BJ (cell line): ENCODE measurements around the gene RPS4Y2. TPM values are rescaled to one million over a fixed set of nuclear protein-coding genes. Genes with fewer than 3 reads are reported as not detected.

Experiments used
- CTCF ChIA-PET: fragments of 350-600 bp; formaldehyde crosslinking; extraction: SDS; loops from one replicate; lab custom pipeline; 2021; ENCODE audit warnings: antibody characterized with exemption, inconsistent platforms; lab: Yijun Ruan, JAX
- POLR2A ChIA-PET: fragments of 300-600 bp; sonication (Branson Sonifier 250); formaldehyde crosslinking; extraction: SDS; loops from one replicate; lab custom pipeline; 2021; ENCODE audit warnings: antibody characterized with exemption; lab: Charles Lee
- DNase-seq: peaks from one replicate; pipeline ENCODE4 v3.0.0-alpha.2; 2011; ENCODE audit warnings: low read depth
- H3K27me3 ChIP-seq: 2 replicates; pipeline ENCODE4 v1.6.0; 2011; ENCODE audit warnings: low read length; ENCODE audit not compliant: control insufficient read depth, insufficient read depth
- H3K36me3 ChIP-seq: 2 replicates; pipeline ENCODE4 v1.5.1; 2011; ENCODE audit warnings: low read length; ENCODE audit not compliant: control insufficient read depth, insufficient read depth
- H3K4me3 ChIP-seq: 2 replicates; pipeline ENCODE4 v1.5.1; 2011; ENCODE audit warnings: low read depth, mild to moderate bottlenecking, control low read depth, low read length
- polyA plus RNA-seq: library from polyadenylated mRNA; depleted of rRNA; stranded (reverse); fragments of >200 nt; gene quantifications from 2 replicates; pipeline ENCODE4 v1.2.3, GENCODE V29; 2011
- TF ChIP-seq, protein P1 (sequence below): IDR thresholded peaks from 2 replicates; pipeline ENCODE4 v1.5.1; 2011; ENCODE audit warnings: low read depth, mild to moderate bottlenecking, control low read depth, inconsistent platforms, low read length, moderate library complexity; ENCODE audit not compliant: insufficient read depth

Gene RPS4Y2
- polyA plus RNA-seq, 1 experiment, result not detected

DNA sequence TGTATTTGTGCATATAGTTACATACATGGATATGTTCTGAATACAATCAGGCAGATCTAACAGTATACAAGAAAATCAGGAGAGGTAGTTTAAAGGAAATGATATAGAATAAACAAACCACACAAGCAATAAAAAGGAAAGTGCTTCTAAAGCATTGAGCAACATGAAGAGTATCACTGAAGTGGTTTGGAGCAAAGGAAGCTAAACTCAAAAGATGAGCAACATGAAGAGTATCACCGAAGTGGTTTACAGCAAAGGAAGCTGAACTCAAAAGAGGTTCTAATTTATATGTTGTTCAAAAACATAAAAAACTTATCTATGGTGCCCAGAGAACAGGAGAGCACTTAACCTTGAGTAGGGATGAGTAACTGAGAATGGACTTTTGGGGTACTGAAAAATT, 29.1 kb downstream of the RPS4Y2 start:
- DNase-seq, result no peak
- Histone ChIP-seq H3K4me3 (no peak overlapping the region), H3K36me3 (no peaks in the 10 kb centered on the region), H3K27me3 (no peaks in the 10 kb centered on the region)
- POLR2A ChIA-PET, result no interaction called here
- CTCF ChIA-PET, result no interaction called here
- TF ChIP-seq, protein P1, sequence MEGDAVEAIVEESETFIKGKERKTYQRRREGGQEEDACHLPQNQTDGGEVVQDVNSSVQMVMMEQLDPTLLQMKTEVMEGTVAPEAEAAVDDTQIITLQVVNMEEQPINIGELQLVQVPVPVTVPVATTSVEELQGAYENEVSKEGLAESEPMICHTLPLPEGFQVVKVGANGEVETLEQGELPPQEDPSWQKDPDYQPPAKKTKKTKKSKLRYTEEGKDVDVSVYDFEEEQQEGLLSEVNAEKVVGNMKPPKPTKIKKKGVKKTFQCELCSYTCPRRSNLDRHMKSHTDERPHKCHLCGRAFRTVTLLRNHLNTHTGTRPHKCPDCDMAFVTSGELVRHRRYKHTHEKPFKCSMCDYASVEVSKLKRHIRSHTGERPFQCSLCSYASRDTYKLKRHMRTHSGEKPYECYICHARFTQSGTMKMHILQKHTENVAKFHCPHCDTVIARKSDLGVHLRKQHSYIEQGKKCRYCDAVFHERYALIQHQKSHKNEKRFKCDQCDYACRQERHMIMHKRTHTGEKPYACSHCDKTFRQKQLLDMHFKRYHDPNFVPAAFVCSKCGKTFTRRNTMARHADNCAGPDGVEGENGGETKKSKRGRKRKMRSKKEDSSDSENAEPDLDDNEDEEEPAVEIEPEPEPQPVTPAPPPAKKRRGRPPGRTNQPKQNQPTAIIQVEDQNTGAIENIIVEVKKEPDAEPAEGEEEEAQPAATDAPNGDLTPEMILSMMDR, result no peak

DNA sequence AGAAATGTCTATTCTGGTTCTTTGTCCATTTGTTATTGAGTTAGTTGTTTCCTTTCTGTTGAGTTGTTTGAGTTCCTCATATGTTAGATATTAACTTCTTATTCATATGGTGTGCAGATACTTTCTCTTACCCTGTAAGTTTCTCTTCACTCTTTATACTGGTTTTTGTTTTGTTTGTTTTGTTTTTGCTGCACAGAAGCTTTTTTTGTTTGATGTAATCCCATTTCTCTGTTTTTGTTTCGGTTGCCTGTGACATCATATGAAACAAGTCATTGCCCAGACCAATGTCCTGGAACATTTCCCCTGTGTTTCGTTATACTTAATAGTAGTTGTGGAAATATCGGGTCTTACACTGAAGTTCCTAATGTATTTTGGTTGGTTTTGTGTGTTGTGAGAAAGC, 31.2 kb downstream of the RPS4Y2 start:
- ChIA-PET CTCF (no interaction called here), POLR2A (no interaction called here)
- no peak overlapping the region for H3K4me3 ChIP-seq
- H3K27me3 ChIP-seq, result no peaks in the 10 kb centered on the region
- H3K36me3 ChIP-seq, result no peaks in the 10 kb centered on the region
- TF ChIP-seq, protein P1, result no peak
- no peak for DNase-seq

DNA sequence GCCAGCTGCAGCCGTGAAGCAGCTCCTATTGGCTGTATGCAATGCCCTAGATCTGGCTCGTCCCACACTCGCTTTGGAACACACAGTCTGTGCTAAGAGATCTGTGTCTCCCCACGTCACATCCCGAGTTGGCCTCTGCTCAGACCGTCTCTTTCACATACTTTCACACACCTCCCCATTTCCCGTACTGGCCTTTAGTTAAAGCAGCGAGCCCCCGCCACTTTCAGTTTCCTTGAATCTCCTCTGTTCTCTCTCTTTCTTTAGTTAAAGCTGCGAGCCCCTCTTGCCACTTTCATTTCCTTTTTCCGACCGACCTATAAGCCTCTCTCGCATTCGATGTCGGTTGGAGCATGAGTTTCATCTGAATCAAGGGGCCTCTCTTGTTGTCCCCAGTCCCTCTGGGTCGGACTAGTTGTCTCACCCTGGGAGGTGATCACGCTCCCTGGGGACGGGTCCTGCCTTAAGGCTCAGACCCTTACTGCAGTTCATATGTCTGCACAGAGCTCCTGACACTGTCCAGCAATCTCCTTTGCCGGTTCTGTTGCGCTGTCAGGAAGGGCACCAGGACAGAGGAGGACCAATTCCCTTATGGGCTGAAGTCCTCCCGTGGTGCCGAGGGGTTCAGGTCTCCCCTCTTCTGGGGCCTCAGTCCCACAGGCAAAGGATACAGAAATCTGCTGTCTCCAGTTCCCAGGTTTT, 42.6 kb downstream of the RPS4Y2 start:
- DNase-seq, result no peak
- ChIA-PET CTCF (no interaction called here), POLR2A (no interaction called here)
- no peak overlapping the region for H3K4me3 ChIP-seq
- no peaks in the 10 kb centered on the region for H3K36me3 ChIP-seq
- TF ChIP-seq, protein P1, result no peak
- H3K27me3 ChIP-seq, result no peaks in the 10 kb centered on the region

DNA sequence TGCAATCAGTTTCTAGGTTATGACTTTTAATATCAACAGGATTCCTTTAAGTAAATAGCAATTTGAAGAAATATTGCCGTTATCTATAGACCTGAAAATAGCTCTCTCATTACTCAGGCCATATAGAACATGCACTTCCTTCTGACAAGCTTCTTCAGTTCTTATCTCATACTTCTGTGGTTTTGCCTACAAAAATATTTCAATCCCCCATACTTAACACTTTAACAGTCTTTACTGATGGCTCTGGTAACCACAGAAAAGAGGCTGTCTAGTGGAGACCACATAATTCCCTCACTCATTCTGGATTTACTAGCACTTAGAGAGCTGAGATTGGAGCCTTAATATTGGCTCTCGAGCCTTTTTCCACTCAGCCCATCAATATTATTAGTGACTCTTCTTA, 46.8 kb downstream of the RPS4Y2 start:
- ChIA-PET POLR2A (no interaction called here), CTCF (no interaction called here)
- Histone ChIP-seq H3K36me3 (no peaks in the 10 kb centered on the region), H3K4me3 (no peak overlapping the region), H3K27me3 (no peaks in the 10 kb centered on the region)
- DNase-seq, result no peak
- TF ChIP-seq, protein P1, result no peak

- CTCF ChIA-PET, result no interaction called here
- POLR2A ChIA-PET, result no interaction called here
- TF ChIP-seq, protein P1, result no peak
Measured at GRCh38 chrY:20806243-20806642, 50.3 kb downstream of the RPS4Y2 start.

More at GRCh38 chrY:20806243-20806642, 50.3 kb downstream of the RPS4Y2 start:
- no peak overlapping the region for H3K4me3 ChIP-seq
- no peaks in the 10 kb centered on the region for H3K36me3 ChIP-seq
- H3K27me3 ChIP-seq, result no peaks in the 10 kb centered on the region
- no peak for DNase-seq
